Liver (tissue), 9 donors: ENCODE measurements around the gene UTF1. TPM values are rescaled to one million over a fixed set of nuclear protein-coding genes. Genes with fewer than 3 reads are reported as not detected.

ENCODE experiments used
- DNase-seq: peaks from one replicate; pipeline ENCODE4 v3.0.0-alpha.2; 2017; ENCODE audit warnings: low spot score
- H3K27ac ChIP-seq, 2 donors: one replicate each; pipeline ENCODE4 v1.7.0; 2013; ENCODE audit warnings: inconsistent platforms in 2 of 2, low read length in 2 of 2, control low read depth in 1 of 2, low read depth in 1 of 2, mild to moderate bottlenecking in 1 of 2
- H3K27me3 ChIP-seq, 4 donors: one replicate each; pipeline versions ENCODE4 v1.6.1 to v1.7.0; 2013; ENCODE audit warnings: low read length in 3 of 4, inconsistent platforms in 1 of 4, mild to moderate bottlenecking in 1 of 4, moderate library complexity in 1 of 4; ENCODE audit not compliant: control insufficient read depth in 4 of 4, insufficient read depth in 4 of 4
- H3K36me3 ChIP-seq, 4 donors: one replicate each; pipeline versions ENCODE4 v1.6.1 to v1.7.0; 2013; ENCODE audit warnings: low read length in 3 of 4, mild to moderate bottlenecking in 3 of 4, low read depth in 1 of 4, moderate library complexity in 1 of 4; ENCODE audit not compliant: control insufficient read depth in 4 of 4, insufficient read depth in 3 of 4
- H3K4me1 ChIP-seq, 4 donors: one replicate each; pipeline versions ENCODE4 v1.6.1 to v1.7.0; 2013; ENCODE audit warnings: low read length in 3 of 4, mild to moderate bottlenecking in 3 of 4, moderate library complexity in 1 of 4; ENCODE audit not compliant: control insufficient read depth in 4 of 4, insufficient read depth in 4 of 4
- H3K4me3 ChIP-seq, 3 donors: one replicate each; pipeline versions ENCODE4 v1.6.1 to v1.7.0; 2013; ENCODE audit warnings: low read length in 3 of 3, control low read depth in 1 of 3, low read depth in 1 of 3, mild to moderate bottlenecking in 1 of 3
- H3K9ac ChIP-seq, 2 donors: one replicate each; pipeline ENCODE4 v1.7.0; 2013; ENCODE audit warnings: low read length in 2 of 2, mild to moderate bottlenecking in 2 of 2, moderate library complexity in 2 of 2, control low read depth in 1 of 2, low read depth in 1 of 2
- H3K9me3 ChIP-seq, 4 donors: one replicate each; pipeline versions ENCODE4 v1.6.1 to v1.7.0; 2013; ENCODE audit warnings: low read length in 3 of 4; ENCODE audit not compliant: control insufficient read depth in 4 of 4
- ATF3 ChIP-seq: IDR thresholded peaks from 2 replicates; pipeline ENCODE4 v1.6.1; 2016; ENCODE audit warnings: antibody characterized with exemption
- CTCF ChIP-seq: fragments of 150-350 bp; IDR thresholded peaks from 2 replicates; pipeline ENCODE4 v1.5.1; 2017; ENCODE audit warnings: improper control_type of control experiment, low read depth, low read length; ENCODE audit not compliant: missing input control
- EGR1 ChIP-seq, 2 donors: IDR thresholded peaks; 2 replicates each; pipeline ENCODE4 v1.6.1; 2016 to 2018; ENCODE audit warnings: antibody characterized with exemption in 2 of 2, low read depth in 2 of 2
- FOXA1 ChIP-seq: IDR thresholded peaks from 2 replicates; pipeline ENCODE4 v1.6.1; 2016; ENCODE audit warnings: antibody characterized with exemption
- FOXA2 ChIP-seq: IDR thresholded peaks from 2 replicates; pipeline ENCODE4 v1.6.1; 2016; ENCODE audit warnings: antibody characterized with exemption
- GABPA ChIP-seq, 2 donors: IDR thresholded peaks in 1 of 2; conservative IDR thresholded peaks in 1 of 2; 2 replicates each; pipeline ENCODE4 v1.6.1; 2016; ENCODE audit warnings: antibody characterized with exemption in 2 of 2, mild to moderate bottlenecking in 1 of 2, moderate library complexity in 1 of 2
- HNF4A ChIP-seq, 2 donors: conservative IDR thresholded peaks; 2 replicates each; pipeline ENCODE4 v1.6.1; 2016; ENCODE audit warnings: antibody characterized with exemption in 2 of 2, mild to moderate bottlenecking in 2 of 2
- HNF4G ChIP-seq: IDR thresholded peaks from 2 replicates; pipeline ENCODE4 v1.6.1; 2016; ENCODE audit warnings: antibody characterized with exemption
- JUND ChIP-seq, 2 donors: IDR thresholded peaks; 2 replicates each; pipeline ENCODE4 v1.6.1; 2016; ENCODE audit warnings: antibody characterized with exemption in 2 of 2
- MAX ChIP-seq: IDR thresholded peaks from 2 replicates; pipeline ENCODE4 v1.6.1; 2016; ENCODE audit warnings: antibody characterized with exemption
- NR2F2 ChIP-seq: IDR thresholded peaks from 2 replicates; pipeline ENCODE4 v1.6.1; 2016; ENCODE audit warnings: antibody characterized with exemption
- RAD21 ChIP-seq, 2 donors: IDR thresholded peaks; 2 replicates each; pipeline ENCODE4 v1.6.1; 2016; ENCODE audit warnings: antibody characterized with exemption in 2 of 2, mild to moderate bottlenecking in 2 of 2
- REST ChIP-seq: IDR thresholded peaks from 2 replicates; pipeline ENCODE4 v1.6.1; 2016; ENCODE audit warnings: antibody characterized with exemption, mild to moderate bottlenecking
- RXRA ChIP-seq, 2 donors: IDR thresholded peaks; 2 replicates each; pipeline ENCODE4 v1.6.1; 2017 to 2018; ENCODE audit warnings: antibody characterized with exemption in 2 of 2, mild to moderate bottlenecking in 1 of 2
- SP1 ChIP-seq: IDR thresholded peaks from 2 replicates; pipeline ENCODE4 v1.6.1; 2018; ENCODE audit warnings: antibody characterized with exemption, mild to moderate bottlenecking
- TAF1 ChIP-seq: conservative IDR thresholded peaks from 2 replicates; pipeline ENCODE4 v1.6.1; 2016; ENCODE audit warnings: antibody characterized with exemption, mild to moderate bottlenecking
- YY1 ChIP-seq: IDR thresholded peaks from 2 replicates; pipeline ENCODE4 v1.6.1; 2016; ENCODE audit warnings: antibody characterized with exemption, mild to moderate bottlenecking
- ZBTB33 ChIP-seq: IDR thresholded peaks from 2 replicates; pipeline ENCODE4 v1.6.1; 2016; ENCODE audit warnings: antibody characterized with exemption
- WGBS: extraction: QIAGEN DNeasy Blood & Tissue Kit; methylation state at CpG from one replicate; pipeline ENCODE4 v1.1.7; 2013; 5-methylcytosine and 5-hydroxymethylcytosine counted together
- polyA plus RNA-seq, 2 donors: library from polyadenylated mRNA; stranded (reverse) in 1 of 2; unstranded in 1 of 2; fragments of 200-250 nt in 1 of 2; fragments of >200 nt in 1 of 2; fragmentation: Nextera tagmentation in 1 of 2; extraction: Ambion mirVana in 1 of 2; gene quantifications; one replicate each; pipeline versions ENCODE4 v1.2.1 to v1.2.3, GENCODE V29; 2013 to 2015
- total RNA-seq, 2 donors: library from RNA; depleted of rRNA; stranded (reverse); fragments of >200 nt; gene quantifications; one replicate each; pipeline ENCODE4 v1.2.3, GENCODE V29; 2014
- donor health status: healthy.
- donor health status: healthy.
- donor health status: healthy.
- donor health status: healthy.
- donor health status: healthy.

UTF1 gene
- total and polyA plus RNA-seq, 4 donors, result not detected

- TF ChIP-seq JUND (IDR thresholded peaks at IDR 0.05) (no peak), REST (no peak), YY1 (no peak), FOXA2 (no peak), CTCF (no peak), RXRA (IDR thresholded peaks at IDR 0.05) (no peak), ZBTB33 (no peak), HNF4G (no peak), NR2F2 (no peak), GABPA (IDR thresholded peaks at IDR 0.05 in 1 of 2, conservative IDR thresholded peaks at IDR 0.05 in 1 of 2) (no peak), TAF1 (no peak), HNF4A (conservative IDR thresholded peaks at IDR 0.05) (no peak), FOXA1 (no peak), MAX (no peak), ATF3 (no peak), RAD21 (IDR thresholded peaks at IDR 0.05) (no peak), EGR1 (IDR thresholded peaks at IDR 0.05; ENCODE audit: low read depth in 2 of 2) (no peak), SP1 (no peak)
- no peak for DNase-seq
- Histone ChIP-seq H3K9me3 (no peaks in the 10 kb centered on the region), H3K4me1 (no peaks in the 10 kb centered on the region), H3K27ac (no peak overlapping the region), H3K4me3 (no peak overlapping the region), H3K9ac (no peak overlapping the region), H3K36me3 (peaks cover 0 to 16% (median 0%) of the 10 kb centered on the region in 4 donors), H3K27me3 (no peaks in the 10 kb centered on the region)
- 85% methylated on average over 54 of the region's 54 CpGs for WGBS
These were observed 31.2 kb upstream of the UTF1 start for GRCh38 chr10:133198621-133199487.
